B cell (primary cell): ENCODE data around the gene TSPAN1. TPM values are rescaled to one million over a fixed set of nuclear protein-coding genes. Genes with fewer than 3 reads are reported as not detected.

Experiments
- ATAC-seq: fragments of 200-7000 bp; cut with Tn5 transposase; one replicate; pipeline ENCODE4 v1.10.0; 2021; ENCODE audit warnings: low read depth, mild to moderate bottlenecking, moderate number of reproducible peaks, moderate library complexity
- CTCF ChIA-PET: fragments of 350-600 bp; sonication (Branson Sonifier 250); formaldehyde crosslinking; loops from one replicate; lab custom pipeline; 2021; ENCODE audit warnings: antibody characterized with exemption, inconsistent platforms; lab: Charles Lee
- POLR2A ChIA-PET: fragments of 350-600 bp; sonication (Branson Sonifier 250); formaldehyde crosslinking; loops from one replicate; lab custom pipeline; 2021; ENCODE audit warnings: antibody characterized with exemption; lab: Charles Lee
- DNase-seq: peaks from one replicate; pipeline ENCODE4 v3.0.0; 2013
- H2AFZ ChIP-seq: 2 replicates; pipeline ENCODE4 v1.6.1; 2012; ENCODE audit warnings: mild to moderate bottlenecking, low read depth, low read length; ENCODE audit not compliant: insufficient read depth, poor library complexity, severe bottlenecking
- H3K27ac ChIP-seq, 2 donors: 1 replicate in 1 of 2; 2 replicates in 1 of 2; pipeline ENCODE4 v1.5.1; 2012 to 2013; ENCODE audit warnings: low read length in 2 of 2, mild to moderate bottlenecking in 2 of 2, moderate library complexity in 1 of 2
- H3K27me3 ChIP-seq, 4 experiments: fragments of 200-600 bp in 1 of 4; sonication (generic) in 1 of 4; replicated peaks in 1 of 4; 1 replicate in 2 of 4; 2 replicates in 2 of 4; pipeline versions ENCODE4 v1.6.1 to v1.7.0; 2013 to 2016; ENCODE audit warnings: low read length in 3 of 4, mild to moderate bottlenecking in 2 of 4, mixed read lengths in 1 of 4, moderate library complexity in 1 of 4; ENCODE audit not compliant: insufficient read depth in 4 of 4, control insufficient read depth in 3 of 4; ENCODE audit errors: control extremely low read depth in 1 of 4
- H3K36me3 ChIP-seq, 2 experiments: replicated peaks in 1 of 2; 1 replicate in 1 of 2; 2 replicates in 1 of 2; pipeline versions ENCODE4 v1.6.1 to v1.7.1; 2013; ENCODE audit warnings: low read length in 1 of 2; ENCODE audit not compliant: insufficient read depth in 2 of 2, control insufficient read depth in 1 of 2; ENCODE audit errors: control extremely low read depth in 1 of 2, extremely low read depth in 1 of 2
- H3K4me1 ChIP-seq, 2 donors: fragments of 200-600 bp in 1 of 2; sonication (generic) in 1 of 2; 1 replicate in 1 of 2; 2 replicates in 1 of 2; pipeline versions ENCODE4 v1.5.1 to v1.6.1; 2013 to 2017; ENCODE audit warnings: low read length in 2 of 2; ENCODE audit not compliant: control insufficient read depth in 2 of 2, insufficient read depth in 2 of 2
- H3K4me2 ChIP-seq: replicated peaks from 2 replicates; pipeline ENCODE3; 2012; ENCODE audit warnings: mild to moderate bottlenecking, low read depth, low read length; ENCODE audit not compliant: poor library complexity, severe bottlenecking
- H3K4me3 ChIP-seq, 5 experiments: fragments of 200-600 bp in 1 of 5; sonication (generic) in 1 of 5; 1 replicate in 3 of 5; 2 replicates in 2 of 5; pipeline versions ENCODE4 v1.5.1 to v1.7.0; 2011 to 2016; ENCODE audit warnings: low read length in 4 of 5, mild to moderate bottlenecking in 4 of 5, low read depth in 2 of 5, control low read depth in 1 of 5, moderate library complexity in 1 of 5; ENCODE audit not compliant: insufficient read depth in 1 of 5; ENCODE audit errors: control extremely low read depth in 1 of 5, extremely low read depth in 1 of 5
- H3K79me2 ChIP-seq: fragments of 200-600 bp; sonication (generic); one replicate; pipeline ENCODE4 v1.6.0; 2016; ENCODE audit warnings: low read length; ENCODE audit not compliant: control insufficient read depth, insufficient read depth
- H3K9ac ChIP-seq: fragments of 200-600 bp; sonication (generic); 2 replicates; pipeline ENCODE4 v1.6.1; 2017; ENCODE audit warnings: mild to moderate bottlenecking, low read length, moderate library complexity
- H3K9me3 ChIP-seq, 3 donors: one replicate each; pipeline versions ENCODE4 v1.6.1 to v1.7.1; 2013; ENCODE audit warnings: low read length in 2 of 3; ENCODE audit not compliant: control insufficient read depth in 2 of 3, insufficient read depth in 1 of 3; ENCODE audit errors: control extremely low read depth in 1 of 3
- H4K20me1 ChIP-seq: 2 replicates; pipeline ENCODE4 v1.6.0; 2012; ENCODE audit warnings: mild to moderate bottlenecking, low read length; ENCODE audit not compliant: insufficient read depth, control insufficient read depth, poor library complexity, severe bottlenecking
- H3K27ac Mint-ChIP-seq: one replicate; pipeline ENCODE4 v1.8.0; 2021; ENCODE audit warnings: mixed read lengths
- H3K27me3 Mint-ChIP-seq: one replicate; pipeline ENCODE4 v1.8.0; 2021; ENCODE audit warnings: mixed read lengths
- H3K4me1 Mint-ChIP-seq: one replicate; pipeline ENCODE4 v1.8.0; 2021; ENCODE audit warnings: mixed read lengths
- H3K4me3 Mint-ChIP-seq: one replicate; pipeline ENCODE4 v1.8.0; 2021; ENCODE audit warnings: mixed read lengths
- H3K9me3 Mint-ChIP-seq: one replicate; pipeline ENCODE4 v1.8.0; 2022; ENCODE audit warnings: mixed read lengths; ENCODE audit not compliant: insufficient read depth
- CTCF ChIP-seq: fragments of 200-600 bp; IDR thresholded peaks from one replicate; pipeline ENCODE4 v1.8.0; 2022; ENCODE audit warnings: antibody characterized with exemption, mild to moderate bottlenecking
- EZH2 ChIP-seq: IDR thresholded peaks from 2 replicates; pipeline ENCODE4 v1.6.1; 2012; ENCODE audit warnings: borderline replicate concordance, low read depth, mild to moderate bottlenecking, moderate library complexity, low read length; ENCODE audit not compliant: insufficient read depth, poor library complexity, severe bottlenecking
- WGBS: methylation state at CpG from one replicate; pipeline ENCODE4 v1.1.5; 2013; ENCODE audit warnings: missing lambda C conversion rate; ENCODE audit not compliant: insufficient coverage; 5-methylcytosine and 5-hydroxymethylcytosine counted together
- intact Hi-C: fragments of 100-400 bp; cut with micrococcal nuclease; formaldehyde crosslinking; loops from one replicate; pipeline ENCODE4 v1.10.0; 2022
- polyA plus RNA-seq: library from polyadenylated mRNA; depleted of rRNA; stranded (reverse); fragments of >200 nt; gene quantifications from 2 replicates; pipeline ENCODE4 v1.2.3, GENCODE V29; 2012
- total RNA-seq, 2 donors: library from RNA; stranded (reverse); fragments of 120-200 nt in 1 of 2; gene quantifications; 1 replicate in 1 of 2; 2 replicates in 1 of 2; pipeline versions ENCODE4 v1.2.3 to v1.2.4, GENCODE V29; 2013 to 2022

TSPAN1 gene
- total and polyA plus RNA-seq, 2 donors (not counting 1 experiment from before 2014, with no cell fraction given), result not detected

GRCh38 chr1:46183079-46183847 lies 8.4 kb downstream of the TSPAN1 start:
- ATAC-seq, result no peak
- DNase-seq, result no peak
- WGBS, result 82% methylated on average over 6 of the region's 8 CpGs
- no peak overlapping the region for H3K27ac Mint-ChIP-seq
- intact Hi-C loops, result no loop called here
- Histone ChIP-seq H4K20me1 (no peaks in the 10 kb centered on the region), H3K36me3 (no peaks in the 10 kb centered on the region), H3K4me3 (no peak overlapping the region), H3K79me2 (no peaks in the 10 kb centered on the region), H3K27me3 (no peaks in the 10 kb centered on the region), H3K9ac (no peak overlapping the region), H3K4me2 (no peak overlapping the region), H2AFZ (no peak overlapping the region), H3K27ac (no peak overlapping the region), H3K9me3 (no peaks in the 10 kb centered on the region), H3K4me1 (peaks cover 14 to 19% of the 10 kb centered on the region in 2 donors)
- H3K27me3 Mint-ChIP-seq, result no peaks in the 10 kb centered on the region
- TF ChIP-seq EZH2, result no peak
- TF ChIP-seq CTCF, result no peak
- H3K4me1 Mint-ChIP-seq, result peaks cover 13% of the 10 kb centered on the region
- H3K4me3 Mint-ChIP-seq, result no peak overlapping the region
- no peaks in the 10 kb centered on the region for H3K9me3 Mint-ChIP-seq
- POLR2A ChIA-PET, result no interaction called here
- CTCF ChIA-PET, result interaction anchor here (0.8 to 13.8 kb wide), 3 partner anchors 13 to 146 kb away, joined by 3 to 249 read pairs (median 3); no protein-coding TSS in a partner anchor

- H2AFZ ChIP-seq, result no peak overlapping the region
- Mint-ChIP-seq H3K9me3 (no peaks in the 10 kb centered on the region), H3K27me3 (no peaks in the 10 kb centered on the region), H3K4me1 (peaks cover 13% of the 10 kb centered on the region), H3K4me3 (no peak overlapping the region), H3K27ac (no peak overlapping the region)
- no peaks in the 10 kb centered on the region for H3K9me3 ChIP-seq
- no peaks in the 10 kb centered on the region for H3K79me2 ChIP-seq
- no peaks in the 10 kb centered on the region for H4K20me1 ChIP-seq
- H3K4me2 ChIP-seq, result no peak overlapping the region
- DNase-seq (peak; percentile 32), ATAC-seq (peak; percentile 35)
- WGBS, result 34% methylated on average over 9 of the region's 12 CpGs
- TF ChIP-seq CTCF (no peak), EZH2 (no peak)
- H3K4me1 ChIP-seq, result peaks cover 14 to 18% of the 10 kb centered on the region in 2 donors
- H3K4me3 ChIP-seq, result no peak overlapping the region
- H3K27ac ChIP-seq, result no peak overlapping the region
- peaks cover 0 to 4% of the 10 kb centered on the region in 2 experiments for H3K36me3 ChIP-seq
- intact Hi-C loops, result no loop called here
- no peak overlapping the region for H3K9ac ChIP-seq
- POLR2A ChIA-PET, result no interaction called here
- no peaks in the 10 kb centered on the region for H3K27me3 ChIP-seq
- CTCF ChIA-PET, result interaction anchor here (0.5 to 13.8 kb wide), 4 partner anchors 12 to 147 kb away, joined by 3 to 249 read pairs (median 3); no protein-coding TSS in a partner anchor
Observed at GRCh38 chr1:46183926-46184557, 9.2 kb downstream of the TSPAN1 start.
